Thyroid gland (tissue), 4 donors: ENCODE data around the gene ANKRD11.

Source experiments
- CTCF ChIP-seq, 6 experiments: fragments of 200-600 bp in 3 of 6; fragments of 450-650 bp in 3 of 6; sonication (generic) in 3 of 6; IDR thresholded peaks; one replicate each; pipeline ENCODE4 v1.5.1; 2016 to 2019; ENCODE audit warnings: antibody characterized with exemption in 6 of 6, mild to moderate bottlenecking in 2 of 6, inconsistent platforms in 1 of 6, moderate library complexity in 1 of 6
- POLR2A ChIP-seq, 2 donors: fragments of 450-650 bp; IDR thresholded peaks; one replicate each; pipeline ENCODE4 v1.6.1; 2017; ENCODE audit warnings: antibody characterized with exemption in 2 of 2, mild to moderate bottlenecking in 2 of 2, moderate library complexity in 1 of 2

- TF ChIP-seq CTCF (IDR thresholded peaks at IDR 0.05), result no peak
- TF ChIP-seq POLR2A (IDR thresholded peaks at IDR 0.05), result no peak
Measured at GRCh38 chr16:89437991-89438390, 52.4 kb downstream of the ANKRD11 start.
